Jurkat, Clone E6-1 (cell line): Measurements from ENCODE around the gene DPYD.

Experiments used
- DNase-seq: peaks from one replicate; pipeline ENCODE4 v3.0.0-alpha.2; 2011; ENCODE audit warnings: low read depth, low spot score
- H3K4me3 ChIP-seq: 2 replicates; pipeline ENCODE4 v1.5.1; 2011; ENCODE audit warnings: mild to moderate bottlenecking, low read length, control low read depth, moderate library complexity

The DPYD gene

GRCh38 chr1:97074771-97075170, 846.1 kb downstream of the DPYD start:
- no peak for DNase-seq
- H3K4me3 ChIP-seq: no peak overlapping the region

- DNase-seq: no peak
- H3K4me3 ChIP-seq: no peak overlapping the region
These were observed 846.9 kb downstream of the DPYD start for GRCh38 chr1:97073936-97074335.

- DNase-seq: no peak
- H3K4me3 ChIP-seq: no peak overlapping the region
These were observed 847.7 kb downstream of the DPYD start for GRCh38 chr1:97073169-97073568.

- H3K4me3 ChIP-seq: no peak overlapping the region
- no peak for DNase-seq
These were observed 849.7 kb downstream of the DPYD start for GRCh38 chr1:97071173-97071572.

DNA sequence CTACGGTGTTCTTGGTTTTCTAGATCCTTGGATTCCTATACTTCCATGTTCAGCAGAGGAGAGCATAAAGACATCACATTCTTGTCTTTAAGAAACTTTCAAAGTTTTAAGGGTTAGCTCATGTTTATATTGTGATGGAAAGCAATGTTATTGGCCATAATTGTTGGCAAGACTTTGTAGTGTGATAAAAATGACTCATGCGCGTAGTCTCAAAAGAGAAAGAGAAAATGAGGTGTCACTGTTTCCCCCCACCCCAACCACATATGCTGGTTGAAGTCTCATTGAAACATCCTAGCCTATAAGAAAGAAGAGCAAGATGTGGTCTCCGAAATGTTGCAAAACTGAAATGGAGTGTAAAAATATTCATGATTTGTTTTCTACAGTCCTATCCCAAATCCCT, 850.5 kb downstream of the DPYD start:
- no peak overlapping the region for H3K4me3 ChIP-seq
- no peak for DNase-seq

GRCh38 chr1:97069312-97069711, 851.5 kb downstream of the DPYD start:
- H3K4me3 ChIP-seq: no peak overlapping the region
- DNase-seq: no peak

GRCh38 chr1:97066860-97067259, 854.0 kb downstream of the DPYD start:
- DNase-seq: no peak
- H3K4me3 ChIP-seq: no peak overlapping the region

GRCh38 chr1:97063532-97063931, 857.3 kb downstream of the DPYD start:
- H3K4me3 ChIP-seq: no peak overlapping the region
- DNase-seq: no peak

DNA sequence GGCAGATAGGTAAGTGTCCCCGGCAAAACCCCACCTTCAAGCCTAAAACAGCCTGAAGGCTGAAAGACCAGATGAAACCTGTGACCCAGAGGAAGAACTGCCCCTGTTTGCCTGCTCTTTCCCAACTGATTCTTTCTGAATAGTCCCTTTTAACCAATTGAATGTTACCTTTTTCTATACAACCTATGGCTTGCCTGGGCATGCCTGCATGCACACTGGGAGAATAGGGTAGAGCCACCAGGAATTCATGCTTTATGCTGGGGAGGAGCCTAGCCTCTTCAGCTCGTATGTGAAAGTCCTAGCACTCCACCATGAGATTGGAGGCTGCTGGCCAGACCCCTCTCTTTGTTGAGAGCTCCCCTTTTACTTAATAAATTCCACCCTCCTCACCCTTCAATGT, 859.2 kb downstream of the DPYD start:
- DNase-seq: no peak
- no peak overlapping the region for H3K4me3 ChIP-seq

GRCh38 chr1:97056386-97056785, 864.4 kb downstream of the DPYD start:
- no peak for DNase-seq
- H3K4me3 ChIP-seq: no peak overlapping the region

DNA sequence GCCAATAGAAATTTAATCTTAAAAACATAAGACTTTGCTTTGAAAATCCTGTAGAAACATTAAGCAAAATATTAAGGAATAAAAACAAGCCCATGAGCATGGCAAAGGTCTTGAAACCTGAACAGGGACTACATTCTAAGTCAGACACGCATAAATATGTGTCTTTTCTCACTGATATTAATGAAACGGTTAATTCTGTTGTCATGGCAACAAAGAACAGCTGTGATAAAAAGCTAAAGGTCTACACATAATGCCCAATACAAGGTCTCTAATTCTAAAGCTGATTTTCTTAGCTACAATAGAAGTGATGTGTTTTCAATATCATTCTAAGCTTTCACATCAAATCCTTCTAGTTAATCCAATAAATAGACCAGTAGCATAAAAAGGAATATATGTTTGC, 867.6 kb downstream of the DPYD start:
- DNase-seq: no peak
- H3K4me3 ChIP-seq: no peak overlapping the region

DNA sequence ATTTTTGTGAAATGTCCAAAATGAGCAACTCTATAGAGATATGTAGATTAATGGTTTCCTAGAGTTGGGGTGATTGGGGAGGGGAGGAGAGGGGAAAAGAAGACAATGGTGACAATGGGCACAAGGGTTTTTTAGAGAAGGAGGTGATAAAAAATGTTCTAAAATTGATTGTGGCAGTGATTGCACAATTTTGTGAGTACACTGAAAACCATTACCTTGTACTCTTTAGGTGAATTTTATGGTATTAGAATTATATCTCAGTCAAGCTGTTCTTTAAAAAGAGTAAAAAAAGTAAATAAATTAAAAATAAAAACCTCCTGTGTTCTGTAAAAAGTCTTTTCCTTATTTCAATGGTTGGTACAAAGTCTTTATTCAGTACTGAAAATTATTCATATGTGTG, 869.0 kb downstream of the DPYD start:
- no peak overlapping the region for H3K4me3 ChIP-seq
- no peak for DNase-seq

DNA sequence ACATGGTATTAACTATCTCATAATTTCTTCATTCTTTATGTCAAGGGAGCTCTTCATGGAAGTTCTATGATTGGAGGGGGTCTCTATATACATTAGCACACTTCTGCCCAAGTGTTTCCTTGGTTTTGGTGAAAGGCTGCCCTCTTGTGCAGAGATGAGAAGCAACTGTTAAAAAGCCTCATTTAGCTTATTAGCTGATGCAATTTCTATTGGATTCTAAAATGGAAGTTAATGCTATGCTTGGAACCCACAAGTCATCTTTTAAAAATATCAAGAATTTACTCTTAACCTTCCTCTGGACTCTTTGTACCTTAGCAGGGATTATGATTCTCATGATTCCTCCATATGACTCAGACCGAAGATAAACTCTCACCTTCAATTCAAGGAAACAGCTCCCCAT, 870.3 kb downstream of the DPYD start:
- DNase-seq: no peak
- no peak overlapping the region for H3K4me3 ChIP-seq

- H3K4me3 ChIP-seq: no peak overlapping the region
- no peak for DNase-seq
These were observed 873.4 kb downstream of the DPYD start for GRCh38 chr1:97047421-97047793.

- no peak overlapping the region for H3K4me3 ChIP-seq
- no peak for DNase-seq
These were observed 873.9 kb downstream of the DPYD start for GRCh38 chr1:97046765-97047420.

- no peak for DNase-seq
- no peak overlapping the region for H3K4me3 ChIP-seq
These were observed 876.6 kb downstream of the DPYD start for GRCh38 chr1:97044159-97044760.

GRCh38 chr1:97042551-97042950, 878.3 kb downstream of the DPYD start:
- no peak for DNase-seq

DNA sequence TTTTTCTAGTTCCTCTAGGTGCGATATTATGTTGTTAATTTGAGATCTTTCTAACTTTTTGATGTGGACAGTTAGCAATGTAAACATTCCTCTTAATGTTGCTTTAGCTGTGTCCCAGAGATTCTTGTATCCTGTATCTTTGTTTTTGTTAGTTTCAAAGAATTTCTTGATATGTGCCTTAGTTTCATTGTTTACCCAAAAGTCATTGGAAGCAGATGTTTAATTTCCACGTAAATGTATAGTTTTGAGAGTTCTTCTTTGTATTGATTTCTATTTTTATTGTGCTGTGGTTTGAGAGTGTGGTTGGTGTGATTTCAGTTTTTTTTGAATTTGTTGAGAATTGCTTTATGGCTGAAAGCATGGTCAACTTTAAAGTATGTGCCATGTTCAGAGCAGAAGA, 879.8 kb downstream of the DPYD start:
- DNase-seq: no peak
- no peak overlapping the region for H3K4me3 ChIP-seq

More at GRCh38 chr1:97042551-97042950, 878.3 kb downstream of the DPYD start:
- H3K4me3 ChIP-seq: no peak overlapping the region

- DNase-seq: no peak
- H3K4me3 ChIP-seq: no peak overlapping the region
These were observed 882.4 kb downstream of the DPYD start for GRCh38 chr1:97038410-97038809.

DNA sequence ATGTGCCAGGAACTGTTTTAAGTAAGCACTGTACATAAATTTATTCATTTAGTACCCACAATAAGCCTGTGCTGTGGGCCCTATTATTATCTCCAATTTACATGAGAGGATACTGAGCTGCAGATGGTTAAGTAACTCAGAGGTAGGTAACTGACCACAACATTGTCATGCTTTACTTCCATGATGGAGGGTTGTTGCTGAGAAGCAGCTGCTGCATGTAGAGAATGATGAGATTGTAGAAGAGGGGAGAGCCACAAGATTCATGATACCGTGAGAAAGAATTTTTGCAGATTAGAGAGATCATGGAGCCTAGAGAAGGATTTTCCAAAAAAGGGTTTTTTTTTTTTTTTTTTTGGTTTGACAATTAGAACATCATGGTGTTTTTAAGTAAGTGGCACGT, 886.2 kb downstream of the DPYD start:
- H3K4me3 ChIP-seq: no peak overlapping the region
- no peak for DNase-seq

DNA sequence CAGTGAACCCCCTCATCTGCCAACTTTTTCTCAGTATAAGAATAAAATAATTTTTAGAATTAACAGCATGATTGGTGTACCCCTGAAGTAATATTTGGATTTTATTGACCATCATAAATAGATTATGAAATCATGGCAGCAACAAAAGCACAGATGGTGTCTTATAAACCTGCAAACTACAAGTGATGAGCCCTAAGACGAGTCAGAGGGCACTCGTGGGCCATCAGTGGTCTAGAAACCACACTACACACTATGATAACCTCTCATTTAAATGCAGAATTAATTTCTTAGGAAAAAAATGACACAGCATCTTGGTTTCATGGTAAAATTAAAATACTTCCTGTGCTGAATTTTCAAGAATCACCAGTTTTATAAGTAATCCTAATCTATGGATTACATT, 886.9 kb downstream of the DPYD start:
- no peak for DNase-seq
- H3K4me3 ChIP-seq: no peak overlapping the region
